ENCODE data around the gene IFT52.
"Not testable (repeated sequence)": the region's sequence is repeated elsewhere in the genome, so short reads cannot be mapped to it uniquely, and the experiment has no call there.

Gene IFT52

DNA sequence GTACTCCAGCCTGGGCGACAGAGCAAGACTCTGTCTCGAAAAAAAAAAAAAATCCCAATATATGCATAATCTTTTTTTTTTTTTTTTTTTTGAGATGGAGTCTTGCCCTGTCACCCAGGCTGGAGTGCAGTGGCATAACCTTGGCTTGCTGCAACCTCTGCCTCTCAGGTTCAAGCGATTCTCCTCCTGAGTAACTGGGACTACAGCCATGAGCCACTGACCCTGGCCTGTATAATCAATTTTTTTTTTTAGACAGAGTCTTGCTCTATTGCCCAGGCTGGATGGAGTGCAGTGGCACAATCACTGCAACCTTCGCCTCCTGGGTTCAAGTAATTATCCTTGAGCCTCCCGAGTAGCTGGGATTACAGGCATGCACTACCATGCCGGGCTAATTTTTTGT lies 64.4 kb downstream of the IFT52 start:
- not testable (repeated sequence) for DNase-seq

DNA sequence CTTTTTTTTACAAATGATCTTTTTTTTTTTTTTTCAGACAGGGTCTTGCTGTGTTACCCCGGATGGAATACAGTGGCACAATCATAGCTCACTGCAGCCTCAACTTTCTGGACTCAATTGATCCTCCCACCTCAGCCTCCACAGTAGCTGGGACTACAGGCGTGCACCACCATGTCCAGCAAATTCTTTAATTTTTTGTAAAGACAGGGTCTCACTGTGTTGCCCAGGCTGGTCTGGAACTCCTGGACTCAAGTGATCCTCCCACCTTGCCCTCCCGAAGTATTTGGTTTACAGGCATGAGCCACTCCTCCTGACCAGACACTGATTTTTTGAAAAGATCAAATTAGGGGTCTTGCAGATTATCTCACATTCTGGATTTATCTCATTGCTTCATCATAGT lies 65.2 kb downstream of the IFT52 start:
- no peak for DNase-seq

DNA sequence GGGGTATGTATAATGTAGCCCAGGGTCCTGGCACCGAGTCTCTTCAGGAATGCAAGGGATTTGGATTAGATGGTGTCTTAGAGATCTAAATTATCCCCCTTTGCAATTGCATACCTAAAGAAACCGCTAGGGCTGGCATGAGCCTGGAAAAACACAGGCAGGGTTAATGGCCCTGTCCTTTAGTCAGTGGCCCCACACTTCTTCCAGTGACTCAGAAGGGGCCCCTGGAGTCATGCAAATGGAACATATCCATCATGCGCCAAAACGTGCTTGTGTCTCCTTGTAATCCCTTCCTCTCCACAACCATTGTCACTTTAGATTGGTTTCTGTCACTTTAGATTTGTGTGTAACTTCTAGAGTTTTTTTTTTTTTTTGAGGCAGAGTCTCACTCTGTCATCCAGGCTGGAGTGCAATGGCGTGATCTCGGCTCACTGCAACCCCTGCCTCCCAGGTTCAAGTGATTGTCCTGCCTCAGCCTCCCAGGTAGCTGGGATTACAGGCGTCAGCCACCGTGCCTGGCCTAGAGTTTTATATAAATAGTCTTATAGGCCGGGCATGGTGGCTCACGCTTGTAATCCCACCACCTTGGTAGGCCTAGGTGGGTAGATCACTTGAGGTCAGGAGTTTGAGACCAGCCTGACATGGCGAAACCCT lies 67.5 kb downstream of the IFT52 start:
- no peak for DNase-seq

DNA sequence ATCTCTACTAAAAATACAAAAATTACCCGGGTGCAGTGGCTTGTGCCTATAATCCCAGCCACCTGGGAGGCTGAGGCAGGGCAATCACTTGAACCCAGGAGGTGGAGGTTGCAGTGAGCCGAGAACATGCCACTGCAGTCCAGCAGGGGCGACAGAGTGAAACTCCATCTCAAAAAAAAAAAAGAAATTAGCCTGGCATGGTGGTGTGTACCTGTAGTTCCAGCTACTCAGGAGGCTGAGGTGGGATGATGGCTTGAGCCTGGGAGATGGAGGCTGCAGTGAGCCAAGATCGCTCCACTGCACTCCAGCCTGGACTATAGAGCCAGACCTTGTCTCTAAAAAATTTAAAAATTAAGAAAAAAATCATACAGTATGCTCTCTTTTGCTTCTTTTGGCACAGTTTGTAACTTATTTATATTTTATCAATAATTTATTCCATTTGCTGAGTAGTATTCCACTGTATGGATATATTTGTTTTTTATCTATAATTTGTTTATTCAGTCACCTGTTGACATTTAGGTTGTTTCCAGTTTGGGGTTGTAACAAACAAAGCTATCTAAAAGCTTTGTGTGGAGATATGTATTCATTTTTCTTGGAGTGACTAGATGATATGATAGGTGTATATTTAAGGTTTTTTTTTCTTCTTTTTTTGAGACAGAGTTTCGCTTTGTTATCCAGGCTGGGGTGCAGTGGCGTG lies 68.1 kb downstream of the IFT52 start:
- DNase-seq = no peak

DNA sequence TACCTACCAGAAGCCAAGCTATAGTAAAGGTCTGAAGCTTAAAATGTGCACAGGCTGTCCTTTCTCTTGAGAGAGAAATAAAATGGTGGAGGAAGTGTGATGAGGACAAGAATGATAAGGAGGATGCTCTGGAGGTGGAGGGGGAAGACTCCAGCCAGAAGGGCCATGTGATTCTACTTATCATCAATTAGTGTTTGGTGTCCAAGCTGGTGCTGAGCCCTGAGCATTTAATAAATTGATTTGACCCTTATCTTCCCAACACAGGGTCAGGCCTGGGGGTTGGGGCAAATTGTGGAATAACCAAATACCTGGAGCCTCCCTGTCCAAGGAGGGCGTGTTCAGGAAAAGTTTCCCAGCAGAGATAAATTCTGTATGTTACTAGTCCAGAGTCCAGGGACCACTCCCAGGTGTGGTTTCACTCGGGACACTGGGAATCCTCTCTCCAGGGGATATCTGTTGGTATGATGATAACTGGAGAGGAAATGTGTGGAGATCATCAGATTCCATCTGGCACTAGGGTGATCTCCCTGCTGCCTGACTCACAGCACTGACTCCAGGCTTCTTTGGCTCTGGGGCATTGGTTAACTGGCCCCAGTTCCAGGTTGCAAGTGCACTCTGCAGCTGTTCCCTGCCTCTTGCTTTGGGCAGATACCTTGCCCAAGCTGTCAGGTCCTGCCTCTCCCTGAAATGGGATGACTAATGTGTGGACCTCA lies 72.4 kb downstream of the IFT52 start:
- no peak for DNase-seq

DNA sequence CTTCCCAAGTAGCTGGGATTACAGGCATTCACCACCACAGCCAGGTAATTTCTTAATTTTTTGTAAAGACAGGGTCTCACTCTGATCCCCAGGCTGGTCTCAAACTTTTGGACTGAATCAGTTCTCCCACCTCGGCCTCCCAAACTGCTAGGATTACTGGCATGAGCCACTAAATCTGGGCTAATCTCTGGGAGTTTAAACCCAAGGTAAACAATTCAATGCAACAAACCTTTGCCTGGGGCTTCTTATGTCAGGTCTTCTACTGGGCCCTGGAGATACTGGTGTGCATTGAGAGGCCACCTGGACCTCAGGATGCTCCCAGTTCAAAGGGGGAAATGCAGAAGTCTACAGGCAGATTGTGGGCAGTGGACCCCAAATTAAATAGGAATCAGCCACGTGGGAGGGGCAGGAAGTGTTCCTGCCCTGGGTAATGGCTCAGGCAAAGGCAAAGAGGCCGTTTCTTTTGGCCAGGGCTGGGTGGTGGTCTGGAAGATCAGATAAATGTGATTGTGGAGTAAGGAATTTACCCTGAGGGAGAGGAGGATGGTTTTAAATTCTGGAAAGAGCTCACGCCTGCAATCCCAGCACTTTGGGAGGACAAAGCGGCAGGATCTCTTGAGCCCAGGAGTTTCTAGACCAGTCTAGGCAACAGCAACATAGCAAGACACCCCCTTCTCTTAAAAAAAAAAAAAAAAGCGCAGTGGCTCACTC lies 74.9 kb downstream of the IFT52 start:
- no peak for DNase-seq

DNA sequence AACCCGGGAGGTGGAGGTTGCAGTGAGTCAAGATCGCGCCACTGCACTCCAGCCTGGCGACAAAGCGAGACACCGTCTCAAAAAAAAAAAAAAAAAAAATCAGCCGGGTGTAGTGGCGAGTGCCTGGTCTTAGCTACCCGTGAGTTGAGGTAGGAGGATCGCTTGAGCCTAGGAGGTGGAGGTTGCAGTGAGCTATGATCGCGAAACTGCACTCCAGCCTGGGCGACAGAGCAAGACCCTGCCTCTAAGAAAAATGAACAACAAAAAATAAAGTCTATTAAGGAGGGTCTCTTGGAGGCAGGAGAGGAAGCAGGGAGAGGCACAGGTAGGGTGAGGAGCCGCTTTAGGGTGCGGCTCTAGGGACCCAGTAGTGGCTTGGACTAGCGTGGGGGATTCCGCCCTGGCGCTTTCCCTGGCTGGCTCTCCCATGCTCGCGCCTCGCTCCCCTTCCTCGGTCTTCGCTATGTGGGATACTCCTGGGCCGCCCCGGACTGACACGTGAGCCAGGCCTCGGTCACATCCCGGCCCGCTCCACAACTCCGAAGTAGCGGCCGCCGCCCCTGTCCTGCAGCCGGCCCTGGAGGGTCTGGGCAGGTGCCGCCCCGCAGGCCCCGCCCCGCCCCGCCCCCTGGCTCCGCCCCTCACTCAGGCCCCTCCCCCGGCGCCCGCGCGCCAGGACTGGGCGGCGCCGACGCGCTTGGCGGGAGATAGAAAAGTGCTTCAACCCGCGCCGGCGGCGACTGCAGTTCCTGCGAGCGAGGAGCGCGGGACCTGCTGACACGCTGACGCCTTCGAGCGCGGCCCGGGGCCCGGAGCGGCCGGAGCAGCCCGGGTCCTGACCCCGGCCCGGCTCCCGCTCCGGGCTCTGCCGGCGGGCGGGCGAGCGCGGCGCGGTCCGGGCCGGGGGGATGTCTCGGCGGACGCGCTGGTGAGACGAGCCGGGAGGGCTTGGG lies 75.9 kb downstream of the IFT52 start, which contains the start of gene MYBL2:
MYBL2 (plus strand) TSS at position 739 of the 953 bp plus-strand sequence; CDS start at position 909, 170 bp downstream.
- DNase-seq = peak; percentile 63

DNA sequence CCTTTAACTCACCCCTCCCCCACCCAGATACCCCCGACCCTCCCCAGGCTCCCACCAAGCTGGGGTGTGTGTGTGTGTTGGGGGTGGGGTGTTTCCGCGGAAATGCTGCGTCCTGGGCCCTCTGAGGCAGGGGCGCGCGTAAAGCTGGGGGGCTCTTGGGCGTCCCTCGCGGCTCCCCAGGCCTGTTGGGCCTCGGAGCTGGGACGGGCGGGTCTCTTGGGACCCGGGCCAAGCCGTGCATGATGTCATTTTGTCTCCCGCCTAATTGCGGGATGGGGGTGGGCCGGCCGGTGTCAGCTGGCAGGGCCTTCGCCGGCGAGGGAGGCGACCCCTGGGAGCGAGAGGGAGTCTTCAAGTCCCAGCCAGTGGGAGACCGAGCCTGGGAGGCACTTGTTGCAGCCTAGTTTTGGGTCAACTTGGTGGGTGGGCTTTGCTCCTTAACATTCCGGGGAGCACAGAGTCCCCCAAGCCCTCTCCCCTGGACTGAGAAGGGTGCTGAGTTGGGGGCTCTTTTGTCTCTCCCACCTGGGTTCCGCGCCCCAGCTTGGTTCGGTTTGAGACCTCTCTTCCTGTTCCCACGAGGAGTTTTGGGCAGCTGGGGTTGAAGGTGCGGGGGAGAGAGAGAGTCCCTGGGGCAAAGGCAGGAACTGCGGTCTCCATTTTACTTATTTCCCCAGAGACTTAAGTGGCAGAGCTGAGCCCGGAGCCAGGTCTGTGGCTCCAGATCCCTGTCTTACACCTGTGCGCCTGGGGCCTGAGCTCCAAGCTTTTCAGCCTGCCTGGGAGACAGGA lies 76.8 kb downstream of the IFT52 start:
- DNase-seq = no peak

DNA sequence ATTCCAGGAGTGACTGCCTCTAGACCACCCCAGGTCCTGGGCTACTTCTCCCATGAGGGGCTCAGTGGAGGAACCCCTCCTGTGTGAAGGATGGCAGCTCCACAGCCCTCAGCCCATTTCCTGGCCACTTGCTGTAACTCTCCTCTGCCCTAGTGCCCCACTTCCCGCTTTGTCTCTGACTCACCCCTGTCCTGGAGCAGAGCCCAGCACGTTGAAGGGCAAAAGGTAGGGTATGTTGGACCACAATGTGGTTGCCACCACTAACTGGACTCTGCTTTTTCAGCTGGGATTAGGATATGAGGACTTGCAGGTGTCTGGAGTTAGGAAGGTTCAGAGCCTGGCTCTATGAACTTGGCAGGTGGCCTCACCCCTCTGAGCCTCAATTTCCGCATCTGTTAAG lies 78.6 kb downstream of the IFT52 start:
- DNase-seq = no peak

DNA sequence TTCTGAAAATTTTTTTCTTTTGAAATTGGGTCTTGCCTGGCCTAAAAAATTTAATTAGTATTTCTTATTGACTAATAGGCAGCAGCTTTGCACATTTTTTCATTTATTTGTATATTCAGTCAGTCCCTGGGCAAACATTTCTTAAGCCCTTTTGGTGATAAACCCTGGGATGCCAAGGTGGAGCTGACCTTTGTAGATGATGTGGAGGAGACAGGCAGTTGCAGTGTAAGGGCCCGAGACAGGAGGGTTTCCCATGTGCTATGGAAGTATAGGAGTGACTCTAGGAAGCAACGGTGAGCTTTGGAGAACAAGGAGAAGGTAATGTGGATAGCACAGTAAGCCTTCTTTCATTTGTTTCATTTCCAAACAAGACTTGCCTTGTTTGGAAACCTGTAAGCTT lies 79.7 kb downstream of the IFT52 start:
- no peak for DNase-seq

DNA sequence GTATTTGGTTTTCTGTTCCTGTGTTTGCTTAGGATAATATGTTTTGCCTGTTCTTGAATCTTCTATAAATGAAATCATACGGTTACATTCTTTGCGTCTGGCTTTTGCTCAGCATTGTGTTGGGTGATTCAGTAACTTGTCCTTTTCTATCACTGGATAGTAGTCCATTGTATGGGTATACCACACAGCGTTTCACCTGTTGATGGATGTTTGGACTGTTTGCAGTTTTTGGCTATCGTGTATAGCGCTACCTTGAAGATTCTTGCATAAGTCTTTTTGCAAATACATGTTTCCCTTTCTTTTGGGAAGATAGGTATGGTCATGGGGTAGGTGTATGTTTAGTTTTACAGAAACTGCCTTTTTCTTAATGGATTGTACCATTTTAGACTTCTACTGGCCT lies 85.6 kb downstream of the IFT52 start:
- no peak for DNase-seq

DNA sequence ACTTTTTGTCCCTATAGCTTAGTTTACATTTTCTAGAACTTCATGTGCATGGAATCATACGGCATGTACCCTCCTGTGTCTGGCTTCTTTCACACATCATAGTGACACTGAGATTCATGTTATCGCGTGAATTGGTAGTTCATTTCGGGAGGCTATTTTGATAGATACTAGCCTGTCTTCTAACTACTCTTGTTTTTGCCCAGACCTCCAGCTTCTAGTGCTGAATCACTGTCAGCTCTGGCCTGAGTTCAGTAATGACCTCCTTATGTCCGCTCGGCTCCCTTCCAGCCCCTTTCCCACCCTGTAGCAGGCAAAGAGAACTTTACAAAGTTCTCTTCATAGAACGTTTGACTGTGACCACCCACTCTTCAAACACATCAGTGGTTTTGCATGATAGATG lies 90.2 kb downstream of the IFT52 start:
- no peak for DNase-seq

DNA sequence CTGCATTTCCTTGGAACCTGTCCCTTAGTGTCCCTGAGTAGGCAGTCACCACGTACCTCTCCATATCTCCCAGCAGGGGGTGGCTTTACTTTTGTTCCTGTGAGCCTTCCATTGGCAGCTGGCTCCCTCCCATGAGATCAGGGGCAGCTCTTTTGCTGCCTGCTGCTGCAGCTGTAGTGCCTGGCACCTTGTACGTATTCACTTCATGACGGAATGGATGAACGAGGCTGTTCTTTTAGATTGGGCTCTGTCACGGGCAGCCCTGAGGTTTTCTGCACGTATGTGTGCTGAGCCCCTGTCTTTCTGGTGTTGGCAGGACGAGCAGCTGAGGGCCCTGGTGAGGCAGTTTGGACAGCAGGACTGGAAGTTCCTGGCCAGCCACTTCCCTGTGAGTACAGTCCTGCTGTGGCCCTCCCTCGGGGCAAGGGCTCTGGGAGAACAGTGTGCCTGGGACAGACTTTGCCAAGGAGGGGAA lies 90.8 kb downstream of the IFT52 start:
- no peak for DNase-seq

DNA sequence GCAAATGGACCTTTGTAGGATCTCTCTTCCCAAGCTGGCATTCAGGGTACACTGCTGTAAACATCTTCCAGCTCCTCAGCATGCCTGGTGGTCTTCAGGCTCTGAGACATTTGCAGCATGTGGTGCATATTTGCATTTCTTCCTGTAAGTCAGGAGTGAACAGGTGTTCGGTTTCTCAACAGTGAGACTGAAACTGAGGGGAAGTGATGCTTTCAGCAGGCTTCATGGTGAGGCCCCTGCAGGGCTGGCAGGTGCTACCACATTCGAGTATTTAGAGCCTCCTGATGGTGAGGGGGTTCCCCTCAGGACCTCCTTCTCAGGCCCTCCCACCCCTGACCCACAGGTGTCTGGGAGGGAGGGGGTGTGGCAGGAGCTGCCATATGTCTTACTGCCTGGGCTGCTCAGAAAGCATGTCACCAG lies 91.3 kb downstream of the IFT52 start:
- DNase-seq = no peak

DNA sequence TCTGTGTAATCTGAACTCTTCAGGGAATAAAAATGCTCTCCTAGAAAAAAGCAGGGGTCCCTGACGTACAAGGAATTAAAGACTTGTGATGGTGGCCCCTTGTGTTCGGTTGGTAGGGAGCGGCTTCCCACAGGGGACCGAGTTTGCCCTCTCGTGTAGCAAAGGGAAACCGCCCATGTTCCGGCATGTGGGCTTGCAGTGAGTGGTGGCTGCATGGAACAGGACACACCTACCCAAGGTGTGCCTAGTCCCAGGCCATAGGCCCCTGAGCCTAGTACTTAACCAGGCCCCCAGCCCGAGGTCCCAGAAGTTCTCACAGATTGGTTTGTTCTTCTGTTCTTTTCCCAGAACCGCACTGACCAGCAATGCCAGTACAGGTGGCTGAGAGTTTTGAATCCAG lies 91.7 kb downstream of the IFT52 start:
- no peak for DNase-seq

DNA sequence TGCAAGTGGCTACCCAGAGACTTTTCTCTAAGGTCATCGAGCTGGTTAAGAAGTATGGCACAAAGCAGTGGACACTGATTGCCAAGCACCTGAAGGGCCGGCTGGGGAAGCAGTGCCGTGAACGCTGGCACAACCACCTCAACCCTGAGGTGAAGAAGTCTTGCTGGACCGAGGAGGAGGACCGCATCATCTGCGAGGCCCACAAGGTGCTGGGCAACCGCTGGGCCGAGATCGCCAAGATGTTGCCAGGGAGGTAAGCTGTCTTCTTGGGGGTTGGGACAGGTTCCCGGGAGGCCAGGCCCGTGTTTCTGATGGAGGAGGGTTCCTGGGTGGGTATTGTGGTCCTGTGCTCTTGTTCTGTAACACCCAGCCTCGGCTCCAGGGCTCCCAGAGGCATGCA lies 96.1 kb downstream of the IFT52 start:
- DNase-seq = no peak

DNA sequence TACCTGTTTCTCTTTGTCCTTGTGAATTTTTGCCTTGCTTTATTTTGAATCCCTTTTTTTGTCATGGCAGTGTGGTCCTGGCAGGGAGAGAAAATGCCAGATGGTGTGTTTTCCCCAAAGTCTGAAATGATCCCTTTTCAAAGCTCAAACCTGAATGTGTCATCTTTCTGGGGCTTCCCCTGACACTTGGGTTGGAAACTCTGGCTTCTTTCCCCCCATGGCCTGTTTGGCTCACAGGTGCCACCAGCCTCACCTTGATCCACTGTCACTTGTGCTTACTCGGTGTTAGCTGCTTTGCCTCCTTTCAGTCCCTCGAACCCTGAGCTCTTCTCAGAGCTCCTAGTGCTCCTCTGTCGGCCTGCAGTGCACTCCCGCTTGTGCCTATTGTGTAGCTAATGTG lies 98.4 kb downstream of the IFT52 start:
- DNase-seq = no peak

DNA sequence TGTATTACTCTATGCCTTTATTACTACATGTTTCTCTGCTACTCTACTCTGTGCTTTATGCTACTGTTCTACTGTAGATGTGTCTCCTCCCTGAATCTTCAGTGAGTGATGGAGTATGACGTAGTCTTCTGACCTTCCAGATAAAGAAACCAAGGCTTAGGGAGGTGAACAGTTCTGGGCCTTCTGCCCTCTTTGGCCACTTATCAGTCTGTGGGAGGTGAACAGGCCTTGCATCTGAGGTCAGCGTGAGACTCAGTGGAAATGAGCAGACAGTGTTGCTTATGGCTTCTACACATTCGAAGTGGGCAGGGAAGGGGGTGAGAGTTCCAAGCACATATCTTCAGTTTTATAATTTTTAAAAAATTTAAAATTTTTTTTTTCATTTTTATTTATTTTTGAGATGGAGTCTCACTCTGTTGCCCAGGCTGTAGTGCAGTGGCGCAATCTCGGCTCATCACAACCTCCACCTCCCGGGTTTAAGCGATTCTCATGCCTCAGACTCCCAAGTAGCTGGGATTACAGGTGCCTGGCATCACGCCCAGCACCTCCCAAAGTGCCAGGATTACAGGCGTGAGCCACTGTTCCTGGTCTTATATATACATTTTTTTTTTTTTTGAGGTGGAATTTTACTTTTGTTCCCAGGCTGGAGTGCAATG lies 100.3 kb downstream of the IFT52 start:
- DNase-seq = no peak

DNA sequence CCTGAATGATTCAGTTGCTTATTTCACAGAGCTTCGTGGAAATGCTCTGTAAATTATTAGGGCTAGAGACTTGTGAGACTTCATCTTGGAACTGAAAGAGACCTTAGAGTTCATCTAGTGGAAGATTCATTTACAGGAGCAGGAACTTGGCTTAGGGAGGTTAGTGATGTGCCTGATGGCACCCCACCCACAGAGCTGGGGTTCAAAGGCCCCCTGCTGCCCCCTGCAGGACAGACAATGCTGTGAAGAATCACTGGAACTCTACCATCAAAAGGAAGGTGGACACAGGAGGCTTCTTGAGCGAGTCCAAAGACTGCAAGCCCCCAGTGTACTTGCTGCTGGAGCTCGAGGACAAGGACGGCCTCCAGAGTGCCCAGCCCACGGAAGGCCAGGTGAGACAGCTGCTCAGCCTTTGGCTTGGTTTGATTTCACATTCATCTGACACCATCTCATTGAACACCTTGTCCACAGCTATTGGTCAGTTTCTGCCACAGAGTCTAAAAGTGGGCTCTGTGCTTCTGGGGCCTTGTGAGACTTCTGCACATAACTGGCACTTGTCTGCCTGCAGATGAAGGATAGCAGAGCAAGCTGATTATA lies 101.3 kb downstream of the IFT52 start:
- peak; percentile 3 for DNase-seq

DNA sequence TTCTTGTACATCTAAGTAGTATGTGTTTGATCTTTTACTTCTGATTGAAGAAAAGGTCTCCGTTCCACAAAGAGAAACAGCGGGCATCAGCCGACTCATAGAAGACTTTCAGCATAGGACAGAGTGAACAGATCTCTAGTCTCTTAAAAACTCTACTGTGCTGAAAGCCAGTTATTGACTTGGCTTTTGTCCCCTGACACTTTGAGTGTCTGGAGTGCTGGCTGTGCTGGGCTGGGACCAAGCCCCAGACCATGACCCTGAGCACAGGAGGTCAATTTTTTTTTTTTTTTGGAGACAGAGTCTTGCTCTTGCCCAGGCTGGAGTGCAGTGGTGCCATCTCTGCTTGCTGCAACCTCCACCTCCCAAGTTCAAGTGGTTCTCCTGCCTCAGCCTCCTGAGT lies 104.0 kb downstream of the IFT52 start:
- no peak for DNase-seq

Measured in activated effector memory CD4-positive, alpha-beta T cell treated with Interleukin-2 at 50 U/mL for 16 hours (primary cell).